Measurements from ENCODE around the gene RAD23A. TPM values are rescaled to one million over a fixed set of nuclear protein-coding genes. Genes with fewer than 3 reads are reported as not detected.
"Not testable (repeated sequence)": the region's sequence is repeated elsewhere in the genome, so short reads cannot be mapped to it uniquely, and the experiment has no call there.

Gene RAD23A
- polyA plus RNA-seq (2013, experiment 1 of 2): 105 TPM
- 96.2 TPM for polyA plus RNA-seq (2013, experiment 2 of 2)

GRCh38 chr19:12945479-12946091, at the start of gene RAD23A:
Gene RAD23A, plus strand, starts transcription at chr19:12945862. Its CDS starts 87 bp downstream, at chr19:12945949.
- Histone ChIP-seq H3K36me3 (ENCODE audit: control insufficient read depth, insufficient read depth, low read length) (peaks cover 85% of the 10 kb centered on the region), H3K4me3 (ENCODE audit: extremely low read depth, insufficient read depth, low read length, poor library complexity, severe bottlenecking) (peak within 1 kb of the TSS; percentile 53), H3K4me1 (ENCODE audit: control insufficient read depth, insufficient read depth, low read length, poor library complexity, severe bottlenecking) (peaks cover 19% of the 10 kb centered on the region), H3K9me3 (ENCODE audit: control insufficient read depth, low read length) (no peaks in the 10 kb centered on the region), H3K27ac (ENCODE audit: low read depth, low read length, severe bottlenecking) (peak within 1 kb of the TSS; percentile 99)
- 1% methylated on average over 28 to 52 of the region's 62 CpGs for WGBS, 2 experiments (ENCODE audit: insufficient coverage in 2 of 2)

GRCh38 chr19:12896460-12896859, 49.2 kb upstream of the RAD23A start:
- Histone ChIP-seq H3K9me3 (ENCODE audit: control insufficient read depth, low read length) (no peaks in the 10 kb centered on the region), H3K36me3 (ENCODE audit: control insufficient read depth, insufficient read depth, low read length) (peaks cover 35% of the 10 kb centered on the region), H3K4me3 (ENCODE audit: extremely low read depth, insufficient read depth, low read length, poor library complexity, severe bottlenecking) (no peak overlapping the region), H3K4me1 (ENCODE audit: control insufficient read depth, insufficient read depth, low read length, poor library complexity, severe bottlenecking) (no peaks in the 10 kb centered on the region), H3K27ac (ENCODE audit: low read depth, low read length, severe bottlenecking) (no peak overlapping the region)
- 96 to 97% methylated on average over 16 to 17 of the region's 17 CpGs for WGBS, 2 experiments (ENCODE audit: insufficient coverage in 2 of 2)

GRCh38 chr19:12899891-12900518, 45.7 kb upstream of the RAD23A start:
- Histone ChIP-seq H3K27ac (ENCODE audit: low read depth, low read length, severe bottlenecking) (no peak overlapping the region), H3K4me3 (ENCODE audit: extremely low read depth, insufficient read depth, low read length, poor library complexity, severe bottlenecking) (no peak overlapping the region), H3K36me3 (ENCODE audit: control insufficient read depth, insufficient read depth, low read length) (peaks cover 27% of the 10 kb centered on the region), H3K4me1 (ENCODE audit: control insufficient read depth, insufficient read depth, low read length, poor library complexity, severe bottlenecking) (no peaks in the 10 kb centered on the region), H3K9me3 (ENCODE audit: control insufficient read depth, low read length) (no peaks in the 10 kb centered on the region)
- WGBS, 2 experiments (ENCODE audit: insufficient coverage in 2 of 2): 93 to 97% methylated on average over 10 of the region's 10 CpGs

GRCh38 chr19:12907166-12907565, 38.5 kb upstream of the RAD23A start:
- H3K9me3 ChIP-seq (ENCODE audit: control insufficient read depth, low read length): no peaks in the 10 kb centered on the region
- no peak overlapping the region for H3K4me3 ChIP-seq (ENCODE audit: extremely low read depth, insufficient read depth, low read length, poor library complexity, severe bottlenecking)
- no peak overlapping the region for H3K27ac ChIP-seq (ENCODE audit: low read depth, low read length, severe bottlenecking)
- no peaks in the 10 kb centered on the region for H3K4me1 ChIP-seq (ENCODE audit: control insufficient read depth, insufficient read depth, low read length, poor library complexity, severe bottlenecking)
- H3K36me3 ChIP-seq (ENCODE audit: control insufficient read depth, insufficient read depth, low read length): no peaks in the 10 kb centered on the region
- 89 to 97% methylated on average over 9 of the region's 9 CpGs for WGBS, 2 experiments (ENCODE audit: insufficient coverage in 2 of 2)

GRCh38 chr19:12912571-12912970, 33.1 kb upstream of the RAD23A start:
- Histone ChIP-seq H3K9me3 (ENCODE audit: control insufficient read depth, low read length) (no peaks in the 10 kb centered on the region), H3K36me3 (ENCODE audit: control insufficient read depth, insufficient read depth, low read length) (no peaks in the 10 kb centered on the region), H3K27ac (ENCODE audit: low read depth, low read length, severe bottlenecking) (no peak overlapping the region), H3K4me1 (ENCODE audit: control insufficient read depth, insufficient read depth, low read length, poor library complexity, severe bottlenecking) (no peaks in the 10 kb centered on the region), H3K4me3 (ENCODE audit: extremely low read depth, insufficient read depth, low read length, poor library complexity, severe bottlenecking) (no peak overlapping the region)
- WGBS, 2 experiments (ENCODE audit: insufficient coverage in 2 of 2): 73 to 83% methylated on average over 3 to 4 of the region's 4 CpGs

GRCh38 chr19:12913011-12913561, 32.6 kb upstream of the RAD23A start:
- 70 to 80% methylated on average over 15 to 17 of the region's 22 CpGs for WGBS, 2 experiments (ENCODE audit: insufficient coverage in 2 of 2)
- Histone ChIP-seq H3K4me1 (ENCODE audit: control insufficient read depth, insufficient read depth, low read length, poor library complexity, severe bottlenecking) (no peaks in the 10 kb centered on the region), H3K36me3 (ENCODE audit: control insufficient read depth, insufficient read depth, low read length) (no peaks in the 10 kb centered on the region), H3K4me3 (ENCODE audit: extremely low read depth, insufficient read depth, low read length, poor library complexity, severe bottlenecking) (no peak overlapping the region), H3K9me3 (ENCODE audit: control insufficient read depth, low read length) (no peaks in the 10 kb centered on the region), H3K27ac (ENCODE audit: low read depth, low read length, severe bottlenecking) (no peak overlapping the region)

- Histone ChIP-seq H3K36me3 (ENCODE audit: control insufficient read depth, insufficient read depth, low read length) (no peaks in the 10 kb centered on the region), H3K4me1 (ENCODE audit: control insufficient read depth, insufficient read depth, low read length, poor library complexity, severe bottlenecking) (no peaks in the 10 kb centered on the region), H3K9me3 (ENCODE audit: control insufficient read depth, low read length) (no peaks in the 10 kb centered on the region), H3K4me3 (ENCODE audit: extremely low read depth, insufficient read depth, low read length, poor library complexity, severe bottlenecking) (no peak overlapping the region), H3K27ac (ENCODE audit: low read depth, low read length, severe bottlenecking) (no peak overlapping the region)
- WGBS, 2 experiments (ENCODE audit: insufficient coverage in 2 of 2): 96 to 99% methylated on average over 10 to 12 of the region's 12 CpGs
These were observed 31.6 kb upstream of the RAD23A start for GRCh38 chr19:12913851-12914690.

GRCh38 chr19:12915860-12916259, 29.8 kb upstream of the RAD23A start:
- not testable (repeated sequence) for H3K9me3 ChIP-seq (ENCODE audit: control insufficient read depth, low read length); H3K4me3 ChIP-seq (ENCODE audit: extremely low read depth, insufficient read depth, low read length, poor library complexity, severe bottlenecking)
- WGBS, 2 experiments (ENCODE audit: insufficient coverage in 2 of 2): 81 to 100% methylated on average over 3 of the region's 4 CpGs

GRCh38 chr19:12918253-12918652, 27.4 kb upstream of the RAD23A start:
- Histone ChIP-seq H3K27ac (ENCODE audit: low read depth, low read length, severe bottlenecking) (no peak overlapping the region), H3K4me1 (ENCODE audit: control insufficient read depth, insufficient read depth, low read length, poor library complexity, severe bottlenecking) (no peaks in the 10 kb centered on the region), H3K9me3 (ENCODE audit: control insufficient read depth, low read length) (no peaks in the 10 kb centered on the region), H3K36me3 (ENCODE audit: control insufficient read depth, insufficient read depth, low read length) (peaks cover 11% of the 10 kb centered on the region), H3K4me3 (ENCODE audit: extremely low read depth, insufficient read depth, low read length, poor library complexity, severe bottlenecking) (no peak overlapping the region)
- WGBS, 2 experiments (ENCODE audit: insufficient coverage in 2 of 2): 92 to 97% methylated on average over 7 to 14 of the region's 14 CpGs

More at GRCh38 chr19:12915860-12916259, 29.8 kb upstream of the RAD23A start:
- H3K36me3 ChIP-seq (ENCODE audit: control insufficient read depth, insufficient read depth, low read length); H3K27ac ChIP-seq (ENCODE audit: low read depth, low read length, severe bottlenecking); H3K4me1 ChIP-seq (ENCODE audit: control insufficient read depth, insufficient read depth, low read length, poor library complexity, severe bottlenecking): not testable (repeated sequence)

- WGBS, 2 experiments (ENCODE audit: insufficient coverage in 2 of 2): 95 to 97% methylated on average over 3 of the region's 3 CpGs
- H3K4me3 ChIP-seq (ENCODE audit: extremely low read depth, insufficient read depth, low read length, poor library complexity, severe bottlenecking): no peak overlapping the region
- no peaks in the 10 kb centered on the region for H3K9me3 ChIP-seq (ENCODE audit: control insufficient read depth, low read length)
- peaks cover 33% of the 10 kb centered on the region for H3K36me3 ChIP-seq (ENCODE audit: control insufficient read depth, insufficient read depth, low read length)
- H3K4me1 ChIP-seq (ENCODE audit: control insufficient read depth, insufficient read depth, low read length, poor library complexity, severe bottlenecking): no peaks in the 10 kb centered on the region
- no peak overlapping the region for H3K27ac ChIP-seq (ENCODE audit: low read depth, low read length, severe bottlenecking)
These were observed 24.6 kb upstream of the RAD23A start for GRCh38 chr19:12921047-12921446.
